WTC11 (cell line): ENCODE measurements around the gene MYOG.

ENCODE experiments used
- CREM ChIP-seq: sonication (generic); formaldehyde crosslinking; IDR thresholded peaks from 2 replicates; pipeline ENCODE4 v1.8.1; 2022; ENCODE audit warnings: mild to moderate bottlenecking, missing genetic modification reagents, moderate library complexity
- KAT7 ChIP-seq: sonication (generic); formaldehyde crosslinking; IDR thresholded peaks from 2 replicates; pipeline ENCODE4 v1.8.1; 2023; ENCODE audit warnings: missing genetic modification reagents, mild to moderate bottlenecking, borderline replicate concordance
- MYBL2 ChIP-seq: sonication (generic); formaldehyde crosslinking; IDR thresholded peaks from 2 replicates; pipeline ENCODE4 v1.8.1; 2023; ENCODE audit warnings: mild to moderate bottlenecking, moderate library complexity, missing genetic modification reagents
- SP1 ChIP-seq: sonication (generic); formaldehyde crosslinking; conservative IDR thresholded peaks from 2 replicates; pipeline ENCODE4 v1.8.1; 2022; ENCODE audit warnings: missing genetic modification reagents
- TF ChIP-seq, protein P1 (sequence below): fragments of 200-600 bp; IDR thresholded peaks from 2 replicates; pipeline ENCODE4 v1.8.0; 2022; ENCODE audit warnings: antibody characterized with exemption
- TF ChIP-seq, protein P2 (sequence below): sonication (generic); formaldehyde crosslinking; IDR thresholded peaks from 2 replicates; pipeline ENCODE4 v1.8.1; 2022; ENCODE audit warnings: mild to moderate bottlenecking, missing genetic modification reagents, moderate library complexity, borderline replicate concordance

GRCh38 chr1:203083463-203083921 lies 2.3 kb downstream of the MYOG start:
- TF ChIP-seq, protein P1, sequence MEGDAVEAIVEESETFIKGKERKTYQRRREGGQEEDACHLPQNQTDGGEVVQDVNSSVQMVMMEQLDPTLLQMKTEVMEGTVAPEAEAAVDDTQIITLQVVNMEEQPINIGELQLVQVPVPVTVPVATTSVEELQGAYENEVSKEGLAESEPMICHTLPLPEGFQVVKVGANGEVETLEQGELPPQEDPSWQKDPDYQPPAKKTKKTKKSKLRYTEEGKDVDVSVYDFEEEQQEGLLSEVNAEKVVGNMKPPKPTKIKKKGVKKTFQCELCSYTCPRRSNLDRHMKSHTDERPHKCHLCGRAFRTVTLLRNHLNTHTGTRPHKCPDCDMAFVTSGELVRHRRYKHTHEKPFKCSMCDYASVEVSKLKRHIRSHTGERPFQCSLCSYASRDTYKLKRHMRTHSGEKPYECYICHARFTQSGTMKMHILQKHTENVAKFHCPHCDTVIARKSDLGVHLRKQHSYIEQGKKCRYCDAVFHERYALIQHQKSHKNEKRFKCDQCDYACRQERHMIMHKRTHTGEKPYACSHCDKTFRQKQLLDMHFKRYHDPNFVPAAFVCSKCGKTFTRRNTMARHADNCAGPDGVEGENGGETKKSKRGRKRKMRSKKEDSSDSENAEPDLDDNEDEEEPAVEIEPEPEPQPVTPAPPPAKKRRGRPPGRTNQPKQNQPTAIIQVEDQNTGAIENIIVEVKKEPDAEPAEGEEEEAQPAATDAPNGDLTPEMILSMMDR = no peak
- TF ChIP-seq MYBL2 = no peak
- no peak for TF ChIP-seq CREM (CRISPR knock-in tag)
- TF ChIP-seq, protein P2, sequence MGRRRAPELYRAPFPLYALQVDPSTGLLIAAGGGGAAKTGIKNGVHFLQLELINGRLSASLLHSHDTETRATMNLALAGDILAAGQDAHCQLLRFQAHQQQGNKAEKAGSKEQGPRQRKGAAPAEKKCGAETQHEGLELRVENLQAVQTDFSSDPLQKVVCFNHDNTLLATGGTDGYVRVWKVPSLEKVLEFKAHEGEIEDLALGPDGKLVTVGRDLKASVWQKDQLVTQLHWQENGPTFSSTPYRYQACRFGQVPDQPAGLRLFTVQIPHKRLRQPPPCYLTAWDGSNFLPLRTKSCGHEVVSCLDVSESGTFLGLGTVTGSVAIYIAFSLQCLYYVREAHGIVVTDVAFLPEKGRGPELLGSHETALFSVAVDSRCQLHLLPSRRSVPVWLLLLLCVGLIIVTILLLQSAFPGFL = no peak
- TF ChIP-seq SP1 (CRISPR knock-in tag) = no peak
- no peak for TF ChIP-seq KAT7
